Measurements from ENCODE around the gene DAPK2. TPM values are rescaled to one million over a fixed set of nuclear protein-coding genes. Genes with fewer than 3 reads are reported as not detected.

DAPK2 gene
- total and polyA plus RNA-seq, 2 of the 4 experiments (the other 2 are of a cell fraction), result 0.34 to 0.36 TPM

- Histone ChIP-seq H2AK5ac (ENCODE audit: low read depth, low read length) (peak within 1 kb of the TSS; percentile 68), H2AFZ (replicated peaks; ENCODE audit: low read length, poor library complexity) (peak within 1 kb of the TSS; percentile 95), H4K91ac (ENCODE audit: insufficient read depth, low read depth, low read length) (peak within 1 kb of the TSS; percentile 90), H3K79me1 (ENCODE audit: low read depth in 1 of 2, low read length in 2 of 2) (peaks cover 19 to 72% of the 10 kb centered on the region in 2 experiments; a peak in 3 of 4 replicates), H2BK5ac (ENCODE audit: low read depth, low read length, poor library complexity, severe bottlenecking) (peak within 1 kb of the TSS; percentile 94), H2BK120ac (ENCODE audit: low read depth, low read length) (peak within 1 kb of the TSS; percentile 90), H3K9me3 (ENCODE audit: control insufficient read depth, insufficient read depth, low read length) (no peaks in the 10 kb centered on the region), H3K4me3 (ENCODE audit: insufficient read depth, low read depth, low read length) (peak within 1 kb of the TSS; percentile 71), H4K5ac (ENCODE audit: low read depth, low read length) (peak within 1 kb of the TSS; percentile 93), H2AK9ac (replicated peaks; ENCODE audit: low read depth, low read length, poor library complexity) (peak within 1 kb of the TSS; percentile 93), H3K56ac (ENCODE audit: extremely low read depth, insufficient read depth, low read length) (peak within 1 kb of the TSS; percentile 96), H4K20me1 (ENCODE audit: insufficient read depth, low read length) (peaks cover 26% of the 10 kb centered on the region; the same call in 1 of the 2 replicates), H3K14ac (replicated peaks; ENCODE audit: low read depth, low read length) (peak within 1 kb of the TSS; percentile 97), H3K18ac (ENCODE audit: low read depth, low read length) (peak within 1 kb of the TSS; percentile 89), H2BK15ac (ENCODE audit: low read depth, low read length) (peak within 1 kb of the TSS; percentile 97), H3K4me2 (ENCODE audit: low read depth, low read length) (peak within 1 kb of the TSS; percentile 92), H4K8ac (ENCODE audit: low read depth in 2 of 2, low read length in 2 of 2) (peak within 1 kb of the TSS; percentile 83 to 99), H3K4me1 (ENCODE audit: control insufficient read depth, insufficient read depth, low read length) (0 out of 2 replicates have a peak, but pooled peaks cover 1% of the 10 kb centered on the region), H3K9ac (ENCODE audit: low read depth, low read length) (peak within 1 kb of the TSS; percentile 79), H3K27me3 (ENCODE audit: control insufficient read depth, insufficient read depth, low read length) (no peaks in the 10 kb centered on the region), H3K36me3 (ENCODE audit: control insufficient read depth, insufficient read depth, low read length) (no peaks in the 10 kb centered on the region), H2BK20ac (ENCODE audit: low read depth, low read length) (peak within 1 kb of the TSS; percentile 82), H3K4ac (ENCODE audit: low read depth, low read length) (peak within 1 kb of the TSS; percentile 93), H3K9me1 (ENCODE audit: insufficient read depth, low read length) (peaks cover 2% of the 10 kb centered on the region; the same call in 1 of the 2 replicates), H3K23ac (ENCODE audit: low read depth, low read length) (peak within 1 kb of the TSS; percentile 87), H3K27ac (ENCODE audit: insufficient read depth, low read length) (peak within 1 kb of the TSS; percentile 85)
- POLR2A ChIA-PET (ENCODE audit: unreplicated experiment), result interaction anchor here (0.5 to 1.0 kb wide), 3 partner anchors 18 to 218 kb away, joined by 3 to 11 read pairs (median 3); no protein-coding TSS in a partner anchor
- TF ChIP-seq RFX5 (IDR thresholded peaks at IDR 0.05; ENCODE audit: low read depth, low read length), result no peak
- TF ChIP-seq RAD21 (IDR thresholded peaks at IDR 0.05; ENCODE audit: low read length), result no peak
- TF ChIP-seq CTCF (conservative IDR thresholded peaks at IDR 0.05; ENCODE audit: low read depth, low read length), result no peak
- peak; percentile 75 for TF ChIP-seq POLR2A (IDR thresholded peaks at IDR 0.05; ENCODE audit: low read depth, low read length)
- no peak for TF ChIP-seq CEBPB (IDR thresholded peaks at IDR 0.05; ENCODE audit: low read depth, low read length)
- 0 out of 2 replicates have a peak, but pooled peaks have one; percentile 25 for TF ChIP-seq FOS (IDR thresholded peaks at IDR 0.05; ENCODE audit: low read depth, low read length)
- peak; percentile 11; the same call in 1 of the 2 replicates for TF ChIP-seq USF2 (IDR thresholded peaks at IDR 0.05; ENCODE audit: low read depth, low read length)
- TF ChIP-seq RCOR1 (IDR thresholded peaks at IDR 0.05; ENCODE audit: insufficient replicate concordance, low read length), result no peak
- no peak for TF ChIP-seq ELK1 (IDR thresholded peaks at IDR 0.05; ENCODE audit: borderline replicate concordance, low read depth, low read length)
- TF ChIP-seq MAFK (IDR thresholded peaks at IDR 0.05; ENCODE audit: low read depth, low read length), result peak; percentile 78
- no peak for TF ChIP-seq CHD1 (IDR thresholded peaks at IDR 0.05; ENCODE audit: low read depth, low read length)
- no peak for TF ChIP-seq NFE2L2 (IDR thresholded peaks at IDR 0.05; ENCODE audit: low read depth, low read length)
- no peak for TF ChIP-seq BHLHE40 (IDR thresholded peaks at IDR 0.05; ENCODE audit: low read depth, low read length)
- peak; percentile 53; the same call in 1 of the 2 replicates for TF ChIP-seq MXI1 (IDR thresholded peaks at IDR 0.05; ENCODE audit: borderline replicate concordance, low read depth, low read length)
- intact Hi-C loops (cut with micrococcal nuclease), result no loop called here
- in situ Hi-C loops (cut with MboI; ENCODE audit: low sequenced_read_pairs), result no loop called here
- dilution Hi-C loops (cut with HindIII; ENCODE audit: low sequenced_read_pairs, unreplicated experiment), result no loop called here
- ATAC-seq (ENCODE audit: low read depth) (peak; percentile 78), DNase-seq (peak; percentile 98)
- CTCF ChIA-PET, result interaction anchor here (0.5 to 1.2 kb wide), 5 partner anchors 10 to 603 kb away, joined by 3 to 4 read pairs (median 3); partner anchors contain the start of gene PPIB
- WGBS, 2 experiments (ENCODE audit: extremely low coverage in 2 of 2, insufficient read length in 1 of 2), result 2% methylated on average over 15 of the region's 41 CpGs; no CpG with 5 or more reads in 1 of the 2 experiments
- no TSS peak for BruUV-seq (replicated peaks)
Measured at GRCh38 chr15:64093627-64094417, 47.5 kb upstream of the DAPK2 start, which contains the start of gene CIAO2A. Gene CIAO2A, minus strand, starts transcription at chr15:64093838. Its CDS starts 70 bp downstream, at chr15:64093768.
